Activated CD8-positive, alpha-beta memory T cell treated with anti-CD3 and anti-CD28 coated beads, Interleukin-2, amount 50 U/mL, for 1 hour (primary cell): ENCODE data around the gene DGLUCY.
"Not testable (repeated sequence)": the region's sequence is repeated elsewhere in the genome, so short reads cannot be mapped to it uniquely, and the experiment has no call there.

ENCODE experiments used
- DNase-seq: peaks from one replicate; pipeline ENCODE4 v3.0.0-alpha.2; 2020; ENCODE audit errors: extremely low read depth

The DGLUCY gene

DNA sequence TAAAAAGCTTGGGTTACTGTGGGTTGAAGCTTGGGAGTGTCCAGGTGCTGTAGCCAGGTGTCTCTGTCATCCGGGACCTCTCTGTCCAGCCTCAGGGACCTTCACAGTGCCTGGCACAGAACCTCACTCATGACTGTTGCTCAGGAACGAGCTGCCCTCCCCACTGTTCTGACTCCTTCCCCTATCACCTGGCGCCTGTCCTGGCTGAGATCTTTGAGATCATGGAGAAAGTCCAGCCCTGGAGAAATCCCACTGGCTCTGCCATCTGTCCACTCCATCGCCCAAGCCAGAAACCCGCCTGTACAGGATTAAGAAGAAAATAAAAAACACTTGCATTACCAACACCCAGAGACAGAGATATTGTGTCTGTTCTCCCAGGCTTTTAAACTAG lies 53.5 kb downstream of the DGLUCY start:
- no peak for DNase-seq

DNA sequence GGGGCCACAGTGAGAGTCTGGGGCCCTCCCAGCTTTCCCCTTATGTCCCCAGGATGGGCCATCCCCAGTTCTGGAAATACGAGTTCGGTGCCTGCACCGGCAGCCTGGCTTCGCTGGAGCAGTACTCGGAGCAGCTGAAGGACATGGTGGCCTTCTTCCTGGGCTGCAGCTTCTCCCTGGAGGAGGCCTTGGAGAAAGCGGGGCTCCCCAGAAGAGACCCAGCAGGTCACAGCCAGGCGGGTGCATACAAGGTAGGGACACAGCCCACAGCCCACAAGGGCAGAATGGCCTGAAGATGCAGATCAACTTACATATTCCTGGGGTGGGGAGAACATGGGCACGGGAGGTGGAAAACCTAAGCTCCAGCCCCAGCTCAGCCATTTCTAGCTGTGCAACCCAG lies 56.1 kb downstream of the DGLUCY start:
- no peak for DNase-seq

DNA sequence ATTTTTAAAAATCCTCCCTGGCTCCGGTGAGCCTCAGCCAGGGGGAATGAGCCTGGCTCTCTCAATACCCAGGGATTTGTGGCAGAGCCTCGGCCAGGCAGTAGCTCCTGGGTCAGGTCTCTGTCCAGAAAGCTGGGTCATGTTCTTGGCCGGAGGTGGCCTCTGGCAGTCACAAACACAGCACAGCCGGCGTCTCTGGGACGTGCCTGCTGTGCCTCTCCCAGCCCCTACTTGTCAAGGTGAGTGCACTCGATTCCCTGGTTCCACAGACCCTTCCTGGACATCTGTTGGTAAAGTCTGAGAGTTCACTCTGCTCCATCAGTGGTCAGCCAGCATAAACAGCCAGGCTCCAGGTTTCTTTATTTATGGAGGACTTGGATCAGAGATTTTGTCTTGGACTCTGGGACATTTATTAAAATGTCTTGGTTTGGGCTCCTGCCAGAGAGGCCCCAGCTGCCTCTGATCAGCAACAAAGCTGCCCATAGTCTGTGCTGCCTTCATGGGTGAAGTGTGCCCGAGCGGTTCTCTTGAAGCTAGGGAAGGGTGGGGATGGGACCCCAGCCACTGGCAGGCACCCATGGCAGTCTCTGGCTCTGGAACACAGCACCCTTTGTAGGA lies 56.7 kb downstream of the DGLUCY start:
- no peak for DNase-seq

DNA sequence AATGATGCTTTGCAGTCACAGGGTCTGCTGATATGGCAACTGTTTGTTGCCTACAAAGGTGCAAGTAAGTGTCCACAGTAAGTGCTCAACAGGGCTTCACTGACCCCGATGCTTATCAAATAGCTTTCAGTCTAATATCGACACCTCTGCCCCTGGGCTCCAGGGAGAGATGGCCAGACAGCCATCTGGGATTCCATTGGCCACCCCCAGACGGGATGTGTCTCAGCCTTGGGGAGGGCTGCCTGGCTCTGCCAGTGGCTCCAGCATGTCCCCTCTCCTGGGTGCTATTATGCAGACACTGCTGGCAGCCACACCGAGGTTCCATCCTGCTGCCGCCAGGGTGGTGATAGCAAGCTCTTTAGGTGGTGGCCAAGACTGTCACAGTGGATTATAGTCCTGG lies 57.4 kb downstream of the DGLUCY start:
- no peak for DNase-seq

DNA sequence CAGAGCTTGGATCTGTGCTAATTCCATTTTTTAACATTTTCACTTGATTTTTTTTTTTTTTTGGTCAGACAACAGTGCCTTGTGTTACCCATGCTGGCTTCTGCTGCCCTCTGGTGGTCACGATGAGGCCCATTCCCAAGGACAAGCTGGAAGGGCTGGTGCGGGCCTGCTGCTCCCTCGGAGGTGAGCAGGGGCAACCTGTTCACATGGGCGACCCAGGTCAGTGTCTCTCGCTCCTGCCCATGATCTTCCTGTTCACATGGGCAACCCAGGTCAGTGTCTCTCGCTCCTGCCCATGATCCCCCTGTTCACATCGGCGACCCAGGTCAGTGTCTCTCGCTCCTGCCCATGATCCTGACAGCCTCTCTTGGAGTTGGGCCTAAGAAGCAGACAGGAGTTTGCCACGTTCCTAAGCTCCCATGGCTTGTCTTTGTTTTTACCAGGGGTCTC lies 59.4 kb downstream of the DGLUCY start:
- DNase-seq, result peak; percentile 48

DNA sequence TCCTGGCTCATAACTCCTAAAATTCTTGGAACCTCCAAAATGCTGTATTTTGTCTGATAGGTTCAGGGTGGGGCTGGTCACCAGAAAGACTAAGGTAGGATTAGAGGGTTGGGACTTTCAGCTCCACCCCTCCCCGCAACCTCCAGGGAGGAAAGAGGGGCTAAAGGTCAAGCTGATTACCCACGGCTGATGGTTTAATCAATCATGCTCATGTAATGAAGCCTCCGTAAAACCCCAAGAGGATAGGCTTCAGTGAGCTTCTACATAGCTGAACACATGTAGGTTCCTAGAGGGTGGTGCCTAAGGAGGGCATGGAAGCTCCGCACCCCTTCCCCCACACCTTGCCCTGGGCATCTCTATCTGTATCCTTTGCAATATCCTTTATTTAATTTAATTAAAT lies 60.0 kb downstream of the DGLUCY start:
- DNase-seq, result no peak

DNA sequence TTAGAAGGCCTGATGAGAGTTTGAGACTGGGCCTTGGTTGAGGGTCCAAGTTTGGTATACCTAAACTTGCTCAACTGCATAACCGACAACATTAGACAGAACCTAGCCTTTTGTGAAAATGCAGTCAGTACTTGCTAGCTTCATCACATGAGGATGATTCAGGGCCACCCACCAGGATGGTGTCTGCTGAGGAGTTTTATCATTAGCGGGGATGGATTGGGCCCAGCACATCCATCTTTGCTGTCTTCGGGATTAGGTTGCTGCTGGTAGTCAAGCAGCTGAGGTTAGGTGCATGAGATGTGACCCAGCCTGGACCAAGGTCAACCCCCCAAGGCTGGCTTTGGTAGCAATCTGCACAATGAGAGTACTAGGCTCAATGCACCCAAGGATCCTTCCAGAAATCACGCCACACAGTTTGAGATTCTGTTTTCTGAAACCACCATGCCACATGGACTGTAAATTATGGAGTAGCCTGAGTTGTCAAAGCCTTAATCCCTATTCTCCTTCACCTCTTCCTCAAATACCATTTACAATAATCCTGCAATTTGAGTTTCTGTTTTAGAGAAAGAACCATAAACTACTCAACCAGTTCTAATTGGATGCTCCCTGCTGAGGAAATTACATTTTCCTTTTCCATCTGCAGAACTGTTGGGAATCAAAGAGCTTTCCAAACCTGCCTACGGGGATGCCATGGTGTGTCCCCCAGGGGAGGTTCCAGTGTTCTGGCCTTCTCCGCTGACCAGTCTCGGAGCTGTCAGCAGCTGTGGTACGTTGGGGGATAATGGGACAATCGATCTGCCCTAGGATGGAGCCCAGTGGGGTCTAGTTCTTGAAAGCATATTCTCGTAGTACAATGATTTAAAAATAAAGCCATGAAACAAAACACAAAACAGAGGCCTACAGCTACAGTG lies 61.7 kb downstream of the DGLUCY start:
- DNase-seq, result no peak

DNA sequence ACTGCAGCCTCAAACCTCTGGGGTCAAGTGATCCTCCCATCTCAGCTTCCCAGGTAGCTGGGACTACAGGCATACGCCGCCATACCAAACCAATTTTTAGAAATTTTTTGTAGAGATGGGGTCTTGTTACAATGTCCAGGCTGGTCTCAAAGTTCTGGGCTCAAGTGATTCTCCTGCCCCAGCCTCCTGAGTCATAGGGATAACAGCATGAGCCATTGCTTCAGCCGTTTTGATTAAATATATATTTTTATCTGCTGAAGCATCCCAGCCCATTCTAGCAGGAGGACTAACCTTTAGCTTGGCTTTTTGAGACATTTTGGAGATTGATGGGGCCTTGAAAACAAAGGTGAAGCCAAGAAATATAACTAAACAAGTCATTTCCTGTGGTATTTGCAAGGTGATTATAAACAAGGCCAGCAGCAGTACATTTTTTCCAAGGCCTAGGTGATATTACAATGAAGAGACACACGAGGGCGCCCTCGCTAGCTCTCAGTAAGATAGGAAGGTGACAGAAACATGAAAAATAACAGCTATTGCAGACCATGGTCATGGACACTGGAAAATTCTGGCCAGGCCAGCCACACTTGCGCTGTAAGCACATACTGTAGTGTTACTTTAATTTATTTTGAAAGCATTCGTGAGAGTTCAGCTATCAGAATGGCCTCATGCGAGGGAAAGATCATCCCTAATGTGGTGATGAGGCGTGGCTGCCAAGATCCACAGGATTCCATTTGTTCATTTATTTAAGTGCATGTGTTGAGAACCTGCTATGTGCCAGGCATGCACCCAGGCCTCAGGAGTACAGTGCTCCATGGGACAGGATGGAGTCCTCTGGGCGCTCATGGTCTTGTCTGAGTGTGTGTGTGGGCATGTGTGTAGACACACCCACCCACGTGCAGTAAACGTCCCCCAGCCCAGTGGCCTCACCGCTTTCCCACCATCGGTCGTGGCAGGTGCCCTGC lies 63.5 kb downstream of the DGLUCY start:
- no peak for DNase-seq

DNA sequence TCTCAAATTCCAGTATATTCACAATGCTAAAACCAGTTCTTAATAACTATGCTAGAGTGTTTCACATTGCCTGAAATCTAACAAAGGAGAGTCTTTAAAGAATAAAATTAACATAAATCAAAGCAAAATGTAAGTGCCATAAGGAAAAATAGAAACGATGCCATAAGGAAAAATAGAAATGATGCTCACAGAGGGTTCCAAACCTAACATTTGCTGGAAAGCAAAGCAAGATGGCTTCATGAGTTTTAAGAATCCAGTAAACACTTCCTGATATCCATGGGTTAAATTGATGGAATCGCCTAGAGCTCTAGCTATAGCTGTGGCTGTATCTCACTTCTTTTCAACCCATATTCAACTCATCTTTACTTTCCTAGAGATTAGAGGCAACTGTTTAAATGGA lies 66.7 kb downstream of the DGLUCY start:
- DNase-seq, result no peak

DNA sequence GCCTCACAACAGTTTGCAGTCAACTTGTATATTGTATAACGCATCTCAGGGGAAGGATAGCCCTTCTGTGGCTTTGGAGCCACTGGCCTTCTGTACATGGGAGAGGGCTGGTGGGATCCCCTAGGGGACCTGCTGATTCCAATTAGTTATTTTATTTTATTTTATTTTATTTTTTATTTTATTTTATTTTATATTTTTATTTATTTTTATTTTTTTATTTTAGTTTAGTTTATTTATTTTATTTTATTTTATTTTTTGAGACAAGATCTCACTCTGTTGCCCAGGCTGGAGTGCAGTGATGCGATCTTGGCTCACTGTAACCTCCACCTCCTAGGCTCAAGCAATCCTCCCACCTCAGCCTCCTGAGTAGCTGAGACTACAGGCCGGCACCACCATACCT lies 68.9 kb downstream of the DGLUCY start:
- DNase-seq, result not testable (repeated sequence)

DNA sequence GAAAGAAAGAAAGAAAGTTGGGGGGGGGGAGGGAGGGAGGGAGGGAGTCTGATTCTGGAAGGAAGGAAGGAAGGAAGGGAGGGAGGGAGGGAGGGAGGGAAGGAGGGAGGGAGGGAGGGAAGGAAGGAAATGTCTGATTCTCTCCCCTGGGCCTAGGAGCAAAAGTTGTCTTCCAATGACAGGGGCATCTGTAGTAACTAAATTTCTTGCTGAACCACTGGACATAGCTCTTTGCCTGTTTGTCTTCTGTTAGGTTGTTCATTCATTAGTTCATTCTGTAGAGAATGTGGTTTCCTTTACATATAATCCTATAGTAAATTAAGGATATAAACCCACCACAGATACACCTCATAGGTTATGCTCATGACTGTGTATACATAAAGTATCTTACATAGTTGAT lies 70.7 kb downstream of the DGLUCY start:
- no peak for DNase-seq

DNA sequence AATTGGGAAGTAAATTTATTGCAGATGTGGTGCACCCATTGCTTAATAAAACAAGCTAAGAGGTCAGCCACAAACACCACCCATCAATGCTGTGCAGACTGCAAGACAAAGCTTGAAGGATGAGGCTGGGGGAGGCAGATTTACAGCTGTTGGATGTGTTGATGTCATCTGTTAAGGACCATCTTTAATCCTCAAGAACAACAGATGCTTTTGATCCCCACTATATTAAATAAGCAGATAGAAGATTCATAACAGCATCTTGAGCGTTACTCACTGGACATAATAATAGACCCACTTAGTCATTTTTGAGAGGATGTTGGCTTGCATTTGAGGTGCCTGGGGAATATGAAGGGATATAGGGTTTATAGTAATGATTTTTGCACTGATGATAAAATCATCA lies 71.8 kb downstream of the DGLUCY start:
- no peak for DNase-seq

DNA sequence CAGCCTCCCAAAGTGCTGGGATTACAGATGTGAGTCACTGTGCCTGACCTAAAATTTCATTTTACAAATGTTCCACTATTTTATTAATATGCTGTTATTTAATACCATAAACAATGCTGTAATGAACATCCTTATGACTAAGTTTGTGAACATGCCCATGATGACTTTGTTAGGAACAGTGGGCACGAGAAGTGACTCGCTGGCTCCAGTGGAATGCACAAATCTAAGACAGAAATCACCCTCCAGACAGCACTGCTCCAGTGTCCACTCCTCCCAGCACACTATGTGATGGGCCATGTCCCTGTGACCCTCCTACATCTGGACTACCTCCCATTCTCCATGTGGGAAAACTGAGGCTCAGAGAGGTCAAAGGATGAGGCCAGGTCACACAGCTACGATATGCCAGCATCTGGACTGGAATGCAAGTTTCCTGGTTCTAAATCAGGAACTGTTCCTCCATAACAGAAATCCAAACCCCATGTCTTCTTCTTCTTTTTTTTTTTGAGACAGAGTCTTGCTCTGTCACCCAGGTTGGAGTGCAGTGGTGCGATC lies 72.7 kb downstream of the DGLUCY start:
- no peak for DNase-seq

DNA sequence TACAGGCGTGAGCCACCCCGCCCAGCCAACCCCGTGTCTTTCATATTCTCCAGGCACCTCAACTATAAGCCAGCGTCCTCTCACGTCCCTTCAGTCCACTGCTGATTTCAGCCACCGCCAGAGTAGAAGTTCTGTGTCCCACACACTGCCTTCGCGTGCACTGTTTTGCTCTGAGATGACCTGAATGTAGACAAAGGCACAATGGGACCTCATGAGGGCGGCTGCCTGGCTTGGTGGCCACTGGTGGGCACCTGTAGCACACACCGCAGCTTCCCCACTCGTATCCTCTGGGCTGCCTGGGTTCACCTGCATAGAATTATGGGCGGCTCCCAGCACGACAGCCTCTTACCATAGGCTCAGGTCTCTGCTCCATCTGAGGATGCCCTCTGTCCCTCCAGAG lies 73.4 kb downstream of the DGLUCY start:
- DNase-seq, result no peak

DNA sequence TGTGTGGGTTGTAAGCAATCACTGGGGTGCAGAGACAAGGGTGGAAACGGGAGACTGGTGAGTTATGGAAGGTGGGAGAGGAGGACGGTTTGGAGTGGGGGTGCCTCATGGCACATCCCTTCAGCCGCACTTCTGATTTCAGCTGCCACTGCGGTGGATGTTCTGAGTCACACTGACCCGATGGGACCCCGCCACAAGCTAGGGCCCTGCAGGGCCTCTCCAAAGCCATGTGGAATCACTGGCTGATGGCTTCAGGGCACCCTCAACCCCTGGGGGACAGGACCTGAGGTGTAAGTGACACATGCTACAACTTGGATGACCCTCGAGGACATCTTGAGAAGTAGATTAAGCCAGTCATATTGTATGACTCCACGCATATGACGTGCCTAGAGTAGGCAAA lies 77.0 kb downstream of the DGLUCY start:
- DNase-seq, result no peak

DNA sequence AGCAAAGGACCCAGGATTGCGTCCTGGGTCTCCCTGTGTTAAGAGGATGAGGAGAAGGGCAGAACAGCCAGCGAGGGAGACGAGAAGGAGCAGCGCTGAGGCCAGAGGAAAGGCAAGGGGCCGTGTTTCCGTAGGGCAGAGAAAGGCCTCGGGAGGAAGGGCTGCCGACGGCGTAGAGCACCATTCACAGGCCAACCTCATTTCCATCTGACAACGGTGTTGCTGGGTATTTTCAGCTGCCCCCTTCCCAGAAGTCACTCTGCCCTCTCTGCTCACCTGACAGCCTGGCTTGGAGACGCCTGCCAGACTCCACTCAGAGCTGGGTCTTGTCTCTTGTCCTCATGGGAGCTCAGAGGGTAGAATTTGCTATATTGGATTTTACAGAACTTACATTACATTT lies 79.2 kb downstream of the DGLUCY start:
- DNase-seq, result no peak

DNA sequence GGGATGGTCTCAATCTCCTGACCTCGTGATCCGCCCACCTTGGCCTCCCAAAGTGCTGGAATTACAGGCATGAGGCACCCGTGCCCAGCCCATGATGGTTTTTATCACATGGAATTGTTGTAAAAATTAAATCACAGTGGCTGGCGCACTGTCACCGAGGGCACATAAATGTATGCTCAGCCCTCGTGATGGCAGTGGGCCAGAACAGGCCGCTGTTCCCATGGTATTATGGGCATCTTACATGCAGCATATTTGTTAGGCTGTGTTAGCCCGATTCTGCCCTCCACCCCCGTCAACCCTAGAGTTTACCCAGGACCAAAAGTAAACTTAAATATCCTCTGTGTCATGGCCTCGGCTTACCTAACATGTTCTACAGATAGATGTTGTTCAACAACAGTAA lies 82.0 kb downstream of the DGLUCY start:
- no peak for DNase-seq

DNA sequence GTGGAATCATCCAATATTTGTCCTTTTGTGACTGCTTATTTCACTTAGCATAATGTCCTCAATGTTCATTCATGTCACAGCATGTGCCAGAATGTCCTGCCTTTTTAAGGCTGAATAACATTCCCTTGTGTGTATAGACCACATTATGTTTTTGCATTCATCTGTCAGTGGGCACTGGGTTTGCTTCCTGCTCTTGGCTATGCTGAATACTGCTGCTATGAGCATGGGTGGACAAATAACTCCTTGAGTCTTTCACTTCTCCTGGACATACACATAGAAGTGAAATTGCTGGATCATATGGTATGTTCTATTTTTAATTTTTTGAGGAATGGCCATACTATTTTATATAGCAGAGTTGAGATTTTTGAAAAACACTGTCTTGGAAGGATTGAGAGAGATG lies 83.8 kb downstream of the DGLUCY start:
- no peak for DNase-seq

DNA sequence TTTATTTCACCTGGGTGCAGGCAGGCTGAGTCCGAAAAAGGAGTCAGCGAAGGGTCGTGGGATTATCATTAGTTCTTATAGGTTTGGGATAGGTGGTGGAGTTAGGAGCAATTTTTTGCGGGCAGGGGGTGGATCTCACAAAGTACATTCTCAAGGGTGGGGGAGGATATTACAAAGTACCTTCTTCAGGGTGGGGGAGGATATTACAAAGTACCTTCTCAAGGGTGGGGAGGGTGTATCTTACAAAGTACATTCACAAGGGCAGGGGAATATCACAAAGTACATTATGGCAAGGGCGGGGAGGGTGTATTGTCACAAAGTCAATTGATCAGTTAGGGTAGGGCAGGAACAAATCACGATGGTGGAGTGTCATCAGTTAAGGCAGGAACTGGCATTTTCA lies 86.9 kb downstream of the DGLUCY start:
- not testable (repeated sequence) for DNase-seq

DNA sequence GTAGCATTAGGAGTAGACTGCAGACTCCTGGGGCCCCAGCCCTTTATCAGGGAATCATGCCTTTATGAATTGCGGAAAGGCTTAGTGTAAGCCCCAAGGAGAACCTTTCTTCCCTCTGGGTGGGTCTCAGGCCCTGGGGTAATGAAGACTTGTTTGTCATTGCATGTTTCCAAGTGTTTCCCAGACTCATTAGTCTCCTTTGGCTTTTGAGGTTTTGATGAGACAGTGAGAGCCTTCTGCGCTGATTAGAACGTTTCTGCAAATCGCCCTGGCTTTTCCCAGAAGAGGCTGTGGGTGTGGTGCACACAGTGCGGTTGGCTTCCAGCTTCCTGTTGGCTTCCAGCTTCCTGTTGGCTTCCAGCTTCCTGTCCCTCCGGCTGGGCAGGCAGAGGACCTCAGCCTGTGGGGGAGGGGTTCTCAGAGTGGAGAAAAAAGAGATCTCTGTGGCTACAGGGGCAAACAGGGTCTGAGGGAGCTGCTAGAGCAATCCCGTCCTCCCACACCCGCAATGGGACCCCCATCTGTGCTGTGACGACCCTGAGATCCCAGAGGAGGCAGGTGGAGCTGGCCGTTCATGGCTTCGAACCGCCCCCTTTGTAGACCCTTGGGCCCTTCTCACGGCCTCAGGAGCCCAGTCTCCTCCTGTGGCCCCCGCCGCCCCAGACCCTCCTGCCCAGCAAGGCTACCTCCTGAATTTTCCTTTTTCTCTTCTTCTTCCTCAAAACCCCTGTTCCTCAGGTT lies 88.5 kb downstream of the DGLUCY start:
- no peak for DNase-seq

DNA sequence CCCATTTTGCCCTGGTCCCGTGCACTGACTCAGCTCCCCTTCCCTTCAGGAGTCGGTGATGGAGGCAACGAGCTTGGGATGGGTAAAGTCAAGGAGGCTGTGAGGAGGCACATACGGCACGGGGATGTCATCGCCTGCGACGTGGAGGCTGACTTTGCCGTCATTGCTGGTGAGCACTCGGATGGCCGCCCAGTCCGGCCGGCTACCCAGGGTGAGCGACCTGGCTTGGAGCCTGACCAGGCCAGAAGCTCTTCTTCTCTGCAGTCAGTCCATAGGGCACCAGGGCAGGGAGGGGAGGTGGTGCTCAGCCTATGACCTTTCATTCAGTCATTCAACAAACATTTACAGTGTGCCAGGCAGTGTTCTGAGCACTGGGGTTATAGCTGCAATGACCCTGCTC lies 90.8 kb downstream of the DGLUCY start:
- no peak for DNase-seq
